GM06990 (cell line): ENCODE results near the gene CHN1.

Experiments
- DNase-seq: peaks from one replicate; pipeline ENCODE4 v3.0.0-alpha.2; 2011; ENCODE audit not compliant: insufficient read length; ENCODE audit errors: extremely low read depth
- H3K27me3 ChIP-seq: replicated peaks from 2 replicates; pipeline ENCODE4 v1.6.0; 2011; ENCODE audit warnings: low read length; ENCODE audit not compliant: control insufficient read depth, insufficient read depth
- H3K36me3 ChIP-seq: 2 replicates; pipeline ENCODE4 v1.5.1; 2011; ENCODE audit warnings: low read length; ENCODE audit not compliant: control insufficient read depth, insufficient read depth
- H3K4me3 ChIP-seq: replicated peaks from 2 replicates; pipeline ENCODE4 v1.5.1; 2011; ENCODE audit warnings: low read depth, mild to moderate bottlenecking, control low read depth, low read length
- CTCF ChIP-seq: IDR thresholded peaks from 2 replicates; pipeline ENCODE4 v1.5.1; 2011; ENCODE audit warnings: low read length, control low read depth, mild to moderate bottlenecking, inconsistent platforms; ENCODE audit not compliant: insufficient read depth, poor library complexity, severe bottlenecking

Gene CHN1

GRCh38 chr2:175039031-175039430 is 33.9 kb upstream of the CHN1 start:
- DNase-seq: no peak
- TF ChIP-seq CTCF: no peak
- Histone ChIP-seq H3K27me3 (no peaks in the 10 kb centered on the region), H3K36me3 (no peaks in the 10 kb centered on the region), H3K4me3 (no peak overlapping the region)

- no peaks in the 10 kb centered on the region for H3K27me3 ChIP-seq
- DNase-seq: no peak
- TF ChIP-seq CTCF: no peak
- H3K36me3 ChIP-seq: no peaks in the 10 kb centered on the region
- H3K4me3 ChIP-seq: no peak overlapping the region
These were observed 32.8 kb upstream of the CHN1 start for GRCh38 chr2:175037941-175038340.

- peak; percentile 6 for DNase-seq
- Histone ChIP-seq H3K4me3 (no peak overlapping the region), H3K27me3 (no peaks in the 10 kb centered on the region), H3K36me3 (no peaks in the 10 kb centered on the region)
- TF ChIP-seq CTCF: peak; percentile 28
These were observed 31.4 kb upstream of the CHN1 start for GRCh38 chr2:175036582-175037018.

- no peak for DNase-seq
- Histone ChIP-seq H3K27me3 (no peaks in the 10 kb centered on the region), H3K4me3 (no peak overlapping the region), H3K36me3 (no peaks in the 10 kb centered on the region)
- TF ChIP-seq CTCF: no peak
These were observed 30.6 kb upstream of the CHN1 start for GRCh38 chr2:175035806-175036205.

GRCh38 chr2:175034716-175035115 is 29.5 kb upstream of the CHN1 start:
- no peaks in the 10 kb centered on the region for H3K27me3 ChIP-seq
- H3K36me3 ChIP-seq: no peaks in the 10 kb centered on the region
- no peak for TF ChIP-seq CTCF

More at GRCh38 chr2:175034716-175035115, 29.5 kb upstream of the CHN1 start:
- H3K4me3 ChIP-seq: no peak overlapping the region
- DNase-seq: no peak
